Right atrium auricular region (tissue), 2 donors: Measurements from ENCODE around the gene TMEM167B. TPM values are rescaled to one million over a fixed set of nuclear protein-coding genes. Genes with fewer than 3 reads are reported as not detected.

ENCODE experiments used
- DNase-seq: peaks from one replicate; pipeline ENCODE4 v3.0.0-alpha.2; 2019; ENCODE audit warnings: low spot score
- H3K27ac ChIP-seq, 2 donors: fragments of 200-600 bp; sonication (generic); 1 replicate in 1 of 2; 2 replicates in 1 of 2; pipeline ENCODE4 v1.5.1; 2016 to 2019
- H3K27me3 ChIP-seq, 2 donors: fragments of 200-600 bp; sonication (generic); one replicate each; pipeline versions ENCODE4 v1.5.1 to v1.6.0; 2017 to 2019
- H3K36me3 ChIP-seq: fragments of 200-600 bp; sonication (generic); one replicate; pipeline ENCODE4 v1.5.1; 2016
- H3K4me1 ChIP-seq, 2 donors: fragments of 200-600 bp; sonication (generic); one replicate each; pipeline versions ENCODE4 v1.5.1 to v1.6.0; 2017 to 2019
- H3K4me3 ChIP-seq, 2 donors: fragments of 200-600 bp; sonication (generic); 1 replicate in 1 of 2; 2 replicates in 1 of 2; pipeline ENCODE4 v1.5.1; 2017 to 2019; ENCODE audit warnings: mild to moderate bottlenecking in 1 of 2, moderate library complexity in 1 of 2
- H3K9me3 ChIP-seq, 2 donors: fragments of 200-600 bp; sonication (generic); one replicate each; pipeline ENCODE4 v1.5.1; 2019
- CTCF ChIP-seq, 2 donors: fragments of 200-600 bp; sonication (generic); IDR thresholded peaks; one replicate each; pipeline ENCODE4 v1.5.1; 2019; ENCODE audit warnings: antibody characterized with exemption in 2 of 2
- total RNA-seq, 2 donors: library from RNA; depleted of rRNA; stranded (reverse); fragments of >200 nt; gene quantifications; one replicate each; pipeline ENCODE4 v1.1.0, GENCODE V29; 2016

Gene TMEM167B
- 10 to 100 TPM; 18.9 to 23.9 TPM for total RNA-seq

DNA sequence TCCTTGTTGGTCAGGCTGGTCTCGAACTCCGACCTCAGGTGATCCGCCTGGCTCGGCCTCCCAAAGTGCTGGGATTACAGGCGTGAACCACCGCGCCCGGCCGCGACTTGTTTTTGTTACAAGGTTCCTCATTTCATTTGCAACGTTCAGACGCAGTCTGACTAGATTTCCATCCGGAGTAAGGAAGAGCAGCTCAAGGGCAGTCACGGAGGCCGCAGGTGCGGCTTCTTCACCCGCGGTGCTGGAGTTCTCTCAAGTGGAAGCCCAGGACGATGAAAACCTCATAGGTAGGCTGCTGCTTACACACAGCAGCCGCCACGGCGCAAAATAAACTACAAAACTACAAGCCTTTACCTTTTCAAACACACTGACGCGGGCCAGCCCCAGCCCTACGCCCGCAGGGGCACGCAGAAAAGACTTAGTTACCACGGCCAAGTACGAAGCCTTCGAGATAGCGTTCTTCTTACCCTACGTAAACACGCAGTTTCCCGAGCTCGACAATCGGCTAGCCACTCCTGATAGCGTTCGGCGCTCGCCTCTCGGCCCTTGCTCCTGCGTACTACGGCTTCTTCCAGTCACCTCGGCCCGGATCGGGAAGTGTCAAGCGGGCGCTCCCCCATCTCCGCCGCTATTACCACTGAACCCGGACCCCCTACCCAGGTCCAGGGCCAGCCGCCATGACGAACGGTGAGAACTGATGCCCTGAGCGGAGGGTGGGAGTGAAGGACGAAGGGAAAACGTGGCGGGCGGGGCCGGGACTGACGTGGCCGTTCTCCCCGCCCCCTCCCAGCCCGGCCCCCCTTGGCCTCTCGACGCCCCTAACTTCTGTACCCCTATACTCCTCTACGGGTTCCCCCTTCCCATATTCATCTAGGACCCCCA lies at the start of gene TMEM167B:
TSS of gene TMEM167B (plus strand) at position 569 of the 882 bp plus-strand sequence. CDS start at position 678, 109 bp downstream.
- H3K9me3 ChIP-seq = no peaks in the 10 kb centered on the region
- H3K36me3 ChIP-seq = peaks cover 24% of the 10 kb centered on the region
- peak in 1 of 2 donors; percentile 9 for TF ChIP-seq CTCF (IDR thresholded peaks at IDR 0.05)
- H3K4me1 ChIP-seq = peaks cover 0 to 41% of the 10 kb centered on the region in 2 donors
- H3K27ac ChIP-seq = peak within 1 kb of the TSS; percentile 96 to 98
- peak; percentile 96 for DNase-seq
- no peaks in the 10 kb centered on the region for H3K27me3 ChIP-seq
- peak within 1 kb of the TSS; percentile 76 for H3K4me3 ChIP-seq

- no peak for DNase-seq
- TF ChIP-seq CTCF (IDR thresholded peaks at IDR 0.05) = no peak
- Histone ChIP-seq H3K36me3 (no peaks in the 10 kb centered on the region), H3K4me3 (peak overlapping the region; percentile 80 to 83), H3K27ac (peak overlapping the region; percentile 84 to 88), H3K9me3 (no peaks in the 10 kb centered on the region), H3K4me1 (peaks cover 0 to 12% of the 10 kb centered on the region in 2 donors), H3K27me3 (no peaks in the 10 kb centered on the region)
Observed at GRCh38 chr1:109040989-109041620, 49.5 kb upstream of the TMEM167B start.

DNA sequence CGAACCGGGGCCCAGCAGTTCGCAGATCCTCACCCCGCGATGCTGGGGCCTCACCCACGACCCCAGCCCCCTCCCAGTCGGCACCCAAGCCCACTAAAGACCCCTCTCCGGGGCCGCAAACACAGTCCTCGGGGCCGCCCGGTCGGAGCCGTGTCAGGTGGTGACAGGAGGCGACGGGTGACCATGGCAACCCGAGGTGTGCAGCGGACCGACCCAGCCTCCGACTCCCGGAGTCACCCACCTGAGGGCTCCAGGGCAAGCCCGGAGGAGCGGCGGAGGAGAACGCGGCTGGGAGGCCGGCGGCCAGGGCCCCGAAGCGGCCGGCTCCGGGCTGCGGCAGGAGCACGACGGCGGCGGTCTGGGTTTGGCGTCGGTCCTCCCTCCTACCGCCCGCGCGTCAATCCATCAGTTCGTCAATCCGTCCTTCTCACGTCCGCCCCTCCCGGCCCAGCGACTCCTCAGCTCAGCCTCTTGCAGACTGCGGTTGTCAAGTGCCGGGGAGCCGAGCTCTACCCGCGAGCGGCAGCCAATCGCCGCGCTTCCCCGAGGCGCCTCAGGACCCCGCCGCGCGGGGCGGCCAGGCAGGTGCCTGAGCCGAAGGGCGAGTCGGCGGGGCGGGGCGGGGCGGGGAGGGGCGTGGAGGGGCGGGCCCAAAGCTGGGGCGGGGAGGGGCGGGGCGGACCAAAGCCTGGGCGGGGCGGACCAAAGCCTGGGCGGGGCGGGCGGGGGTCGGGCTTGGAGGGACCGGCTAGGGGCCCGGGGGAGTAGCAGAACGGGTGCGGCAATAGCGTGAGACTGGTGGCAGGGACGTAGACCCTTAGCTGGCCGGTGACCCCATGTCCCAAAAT lies 48.7 kb upstream of the TMEM167B start, which contains the start of gene WDR47:
TSS of gene WDR47 (minus strand) at position 482 of the 848 bp plus-strand sequence. CDS start 18,590 bp downstream, outside the sequence.
- peak within 1 kb of the TSS; percentile 80 to 83 for H3K4me3 ChIP-seq
- peak; percentile 95 for DNase-seq
- no peak for TF ChIP-seq CTCF (IDR thresholded peaks at IDR 0.05)
- no peaks in the 10 kb centered on the region for H3K9me3 ChIP-seq
- H3K27ac ChIP-seq = peak within 1 kb of the TSS; percentile 84 to 88
- no peaks in the 10 kb centered on the region for H3K27me3 ChIP-seq
- H3K4me1 ChIP-seq = peaks cover 0 to 12% of the 10 kb centered on the region in 2 donors
- no peaks in the 10 kb centered on the region for H3K36me3 ChIP-seq

DNA sequence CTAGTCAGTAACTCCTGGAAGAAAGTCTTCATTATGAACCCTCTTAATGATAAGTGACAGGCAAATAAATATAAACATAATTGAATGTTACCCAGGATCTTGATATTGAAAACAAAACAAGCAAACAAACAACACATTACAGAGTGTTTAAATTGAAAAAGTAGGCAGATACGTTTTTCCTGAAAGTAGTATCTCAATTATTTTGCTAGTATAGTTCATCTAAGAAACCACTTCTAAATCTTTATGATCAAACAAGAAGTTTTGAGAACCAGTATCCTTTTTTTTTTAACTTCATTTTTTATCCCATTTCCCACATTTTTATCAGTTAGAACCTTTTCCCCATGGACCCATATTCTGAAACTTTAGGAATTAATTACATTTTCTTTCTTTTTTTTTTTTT lies 45.0 kb upstream of the TMEM167B start:
- no peak for DNase-seq
- peaks cover 0 to 5% of the 10 kb centered on the region in 2 donors for H3K4me1 ChIP-seq
- no peaks in the 10 kb centered on the region for H3K27me3 ChIP-seq
- H3K9me3 ChIP-seq = no peaks in the 10 kb centered on the region
- no peaks in the 10 kb centered on the region for H3K36me3 ChIP-seq
- TF ChIP-seq CTCF (IDR thresholded peaks at IDR 0.05) = no peak
- no peak overlapping the region for H3K4me3 ChIP-seq
- no peak overlapping the region for H3K27ac ChIP-seq

DNA sequence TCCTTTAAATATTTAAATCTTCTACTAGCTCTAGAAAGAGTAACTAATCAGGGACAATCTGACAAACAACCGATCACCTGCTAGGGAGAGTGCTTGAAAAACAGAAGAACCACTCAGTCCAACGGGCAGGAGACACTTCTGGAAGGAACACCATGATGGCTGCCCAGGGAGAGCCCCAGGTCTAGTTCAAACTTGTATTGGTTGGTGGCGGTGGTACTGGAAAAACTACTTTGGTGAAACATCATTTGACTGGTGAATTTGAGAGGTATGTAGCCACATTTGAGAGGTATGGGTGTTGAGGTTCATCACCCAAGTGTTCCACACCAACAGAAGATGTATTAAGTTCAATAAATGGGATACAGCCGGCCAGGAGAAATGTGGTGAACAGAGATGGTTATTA lies 43.9 kb upstream of the TMEM167B start:
- no peak for DNase-seq
- no peak overlapping the region for H3K4me3 ChIP-seq
- H3K27ac ChIP-seq = no peak overlapping the region
- H3K27me3 ChIP-seq = no peaks in the 10 kb centered on the region
- H3K4me1 ChIP-seq = no peaks in the 10 kb centered on the region
- H3K36me3 ChIP-seq = no peaks in the 10 kb centered on the region
- no peaks in the 10 kb centered on the region for H3K9me3 ChIP-seq
- no peak for TF ChIP-seq CTCF (IDR thresholded peaks at IDR 0.05)
